Osteoblast (primary cell): Measurements from ENCODE around the gene FOSL1. TPM values are rescaled to one million over a fixed set of nuclear protein-coding genes. Genes with fewer than 3 reads are reported as not detected.

ENCODE experiments used
- DNase-seq: peaks from one replicate; pipeline ENCODE4 v3.0.0; 2011; ENCODE audit warnings: low spot score, mixed read lengths; ENCODE audit not compliant: insufficient read length; ENCODE audit errors: missing footprints
- H2AFZ ChIP-seq: 2 replicates; pipeline ENCODE4 v1.6.0; 2011; ENCODE audit warnings: mild to moderate bottlenecking, low read length
- H3K27ac ChIP-seq: 2 replicates; pipeline ENCODE4 v1.5.1; 2011; ENCODE audit warnings: mild to moderate bottlenecking, low read depth, low read length, moderate library complexity
- H3K27me3 ChIP-seq: 2 replicates; pipeline ENCODE4 v1.6.0; 2012; ENCODE audit warnings: mild to moderate bottlenecking, control low read depth, inconsistent platforms, low read length, moderate library complexity; ENCODE audit not compliant: insufficient read depth
- H3K36me3 ChIP-seq: 2 replicates; pipeline ENCODE4 v1.5.1; 2011; ENCODE audit warnings: mild to moderate bottlenecking, low read length, control low read depth, moderate library complexity; ENCODE audit not compliant: insufficient read depth
- H3K4me1 ChIP-seq: 2 replicates; pipeline ENCODE4 v1.5.1; 2011; ENCODE audit warnings: mild to moderate bottlenecking, low read length, control low read depth, moderate library complexity; ENCODE audit not compliant: insufficient read depth
- H3K4me2 ChIP-seq: 2 replicates; pipeline ENCODE4 v1.6.0; 2011; ENCODE audit warnings: mild to moderate bottlenecking, low read length; ENCODE audit not compliant: insufficient read depth
- H3K4me3 ChIP-seq: fragments of 200-600 bp; sonication (generic); 3 replicates; pipeline ENCODE4 v1.5.1; 2012; ENCODE audit warnings: mild to moderate bottlenecking, low read length, inconsistent platforms; ENCODE audit not compliant: insufficient read depth
- H3K79me2 ChIP-seq: 2 replicates; pipeline ENCODE4 v1.6.0; 2012; ENCODE audit warnings: mild to moderate bottlenecking, low read length, control low read depth, inconsistent platforms; ENCODE audit not compliant: insufficient read depth
- H3K9me3 ChIP-seq: 2 replicates; pipeline ENCODE4 v1.5.1; 2011; ENCODE audit warnings: low read depth, low read length, control low read depth
- H4K20me1 ChIP-seq: 2 replicates; pipeline ENCODE4 v1.6.0; 2012; ENCODE audit warnings: mild to moderate bottlenecking, low read length, control low read depth; ENCODE audit not compliant: insufficient read depth
- total RNA-seq: library from RNA; depleted of rRNA; stranded (reverse); fragments of >200 nt; gene quantifications from 2 replicates; pipeline ENCODE4 v1.2.3, GENCODE V29; 2012
- TF ChIP-seq, protein P1 (sequence below): IDR thresholded peaks from 2 replicates; pipeline ENCODE4 v1.5.1; 2011; ENCODE audit warnings: mild to moderate bottlenecking, low read depth, low read length, moderate library complexity; ENCODE audit errors: extremely low read depth

FOSL1 gene
- total RNA-seq, 1 donor = 13.0 TPM

DNA sequence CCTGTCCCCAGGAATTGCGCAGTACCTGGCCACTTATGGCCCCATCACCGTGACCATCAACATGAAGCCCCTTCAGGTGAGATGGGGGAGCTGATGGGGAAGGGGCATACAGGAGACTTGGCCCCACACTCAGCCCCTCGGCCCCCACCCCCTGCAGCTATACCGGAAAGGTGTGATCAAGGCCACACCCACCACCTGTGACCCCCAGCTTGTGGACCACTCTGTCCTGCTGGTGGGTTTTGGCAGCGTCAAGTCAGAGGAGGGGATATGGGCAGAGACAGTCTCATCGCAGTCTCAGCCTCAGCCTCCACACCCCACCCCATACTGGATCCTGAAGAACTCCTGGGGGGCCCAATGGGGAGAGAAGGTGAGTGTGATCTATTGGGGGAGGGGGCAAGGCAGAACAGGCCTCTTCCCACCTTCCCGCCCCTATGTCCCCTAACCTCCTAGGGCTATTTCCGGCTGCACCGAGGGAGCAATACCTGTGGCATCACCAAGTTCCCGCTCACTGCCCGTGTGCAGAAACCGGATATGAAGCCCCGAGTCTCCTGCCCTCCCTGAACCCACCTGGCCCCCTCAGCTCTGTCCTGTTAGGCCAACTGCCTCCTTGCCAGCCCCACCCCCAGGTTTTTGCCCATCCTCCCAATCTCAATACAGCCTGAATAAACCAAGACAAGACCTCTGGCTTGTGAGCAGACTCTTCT, 17.0 kb downstream of the FOSL1 start:
- DNase-seq = no peak
- H3K9me3 ChIP-seq = no peaks in the 10 kb centered on the region
- no peak overlapping the region for H3K4me3 ChIP-seq
- no peak overlapping the region for H3K27ac ChIP-seq
- TF ChIP-seq, protein P1, sequence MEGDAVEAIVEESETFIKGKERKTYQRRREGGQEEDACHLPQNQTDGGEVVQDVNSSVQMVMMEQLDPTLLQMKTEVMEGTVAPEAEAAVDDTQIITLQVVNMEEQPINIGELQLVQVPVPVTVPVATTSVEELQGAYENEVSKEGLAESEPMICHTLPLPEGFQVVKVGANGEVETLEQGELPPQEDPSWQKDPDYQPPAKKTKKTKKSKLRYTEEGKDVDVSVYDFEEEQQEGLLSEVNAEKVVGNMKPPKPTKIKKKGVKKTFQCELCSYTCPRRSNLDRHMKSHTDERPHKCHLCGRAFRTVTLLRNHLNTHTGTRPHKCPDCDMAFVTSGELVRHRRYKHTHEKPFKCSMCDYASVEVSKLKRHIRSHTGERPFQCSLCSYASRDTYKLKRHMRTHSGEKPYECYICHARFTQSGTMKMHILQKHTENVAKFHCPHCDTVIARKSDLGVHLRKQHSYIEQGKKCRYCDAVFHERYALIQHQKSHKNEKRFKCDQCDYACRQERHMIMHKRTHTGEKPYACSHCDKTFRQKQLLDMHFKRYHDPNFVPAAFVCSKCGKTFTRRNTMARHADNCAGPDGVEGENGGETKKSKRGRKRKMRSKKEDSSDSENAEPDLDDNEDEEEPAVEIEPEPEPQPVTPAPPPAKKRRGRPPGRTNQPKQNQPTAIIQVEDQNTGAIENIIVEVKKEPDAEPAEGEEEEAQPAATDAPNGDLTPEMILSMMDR = no peak
- H2AFZ ChIP-seq = no peak overlapping the region
- H3K79me2 ChIP-seq = peaks cover 41% of the 10 kb centered on the region
- H3K4me2 ChIP-seq = no peak overlapping the region
- peaks cover 47% of the 10 kb centered on the region for H3K36me3 ChIP-seq
- no peaks in the 10 kb centered on the region for H3K27me3 ChIP-seq
- H3K4me1 ChIP-seq = peaks cover 14% of the 10 kb centered on the region
- H4K20me1 ChIP-seq = peaks cover 21% of the 10 kb centered on the region

DNA sequence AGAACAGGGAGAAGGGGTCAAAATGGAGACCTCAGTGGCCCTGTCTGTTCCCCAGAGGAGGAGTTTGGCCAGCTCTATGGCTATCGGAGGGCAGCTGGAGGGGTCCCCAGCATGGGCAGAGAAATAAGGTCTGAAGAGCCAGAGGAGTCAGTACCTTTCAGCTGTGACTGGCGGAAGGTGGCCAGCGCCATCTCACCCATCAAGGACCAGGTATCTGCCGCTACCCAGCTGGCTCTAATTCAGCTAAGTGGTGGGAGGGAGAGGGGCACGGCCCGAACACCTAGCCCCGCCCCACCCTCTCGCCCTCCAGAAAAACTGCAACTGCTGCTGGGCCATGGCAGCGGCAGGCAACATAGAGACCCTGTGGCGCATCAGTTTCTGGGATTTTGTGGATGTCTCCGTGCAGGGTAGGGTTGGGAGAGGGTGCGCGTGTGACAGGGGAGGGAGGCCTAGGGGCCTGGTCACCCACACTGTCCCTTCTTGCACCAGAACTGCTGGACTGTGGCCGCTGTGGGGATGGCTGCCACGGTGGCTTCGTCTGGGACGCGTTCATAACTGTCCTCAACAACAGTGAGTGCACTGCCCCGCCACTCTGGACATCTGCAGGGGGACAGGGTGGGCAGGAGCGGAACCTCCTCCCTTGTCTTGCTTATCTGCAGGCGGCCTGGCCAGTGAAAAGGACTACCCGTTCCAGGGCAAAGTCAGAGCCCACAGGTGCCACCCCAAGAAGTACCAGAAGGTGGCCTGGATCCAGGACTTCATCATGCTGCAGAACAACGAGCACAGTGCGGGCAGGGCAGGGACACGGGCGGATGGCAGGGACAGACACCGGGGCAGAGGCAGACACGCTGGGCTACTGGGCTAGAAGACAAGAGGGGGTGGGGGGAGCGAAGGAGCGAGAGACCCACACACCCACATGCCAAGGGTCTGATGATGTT, 17.8 kb downstream of the FOSL1 start:
- TF ChIP-seq, protein P1 = no peak
- H3K79me2 ChIP-seq = peaks cover 37% of the 10 kb centered on the region
- H3K36me3 ChIP-seq = peaks cover 47% of the 10 kb centered on the region
- H3K27ac ChIP-seq = no peak overlapping the region
- no peaks in the 10 kb centered on the region for H3K27me3 ChIP-seq
- H3K4me2 ChIP-seq = no peak overlapping the region
- H4K20me1 ChIP-seq = peaks cover 21% of the 10 kb centered on the region
- H3K4me1 ChIP-seq = peaks cover 10% of the 10 kb centered on the region
- no peak overlapping the region for H2AFZ ChIP-seq
- no peaks in the 10 kb centered on the region for H3K9me3 ChIP-seq
- no peak overlapping the region for H3K4me3 ChIP-seq
- DNase-seq = peak; percentile 73

DNA sequence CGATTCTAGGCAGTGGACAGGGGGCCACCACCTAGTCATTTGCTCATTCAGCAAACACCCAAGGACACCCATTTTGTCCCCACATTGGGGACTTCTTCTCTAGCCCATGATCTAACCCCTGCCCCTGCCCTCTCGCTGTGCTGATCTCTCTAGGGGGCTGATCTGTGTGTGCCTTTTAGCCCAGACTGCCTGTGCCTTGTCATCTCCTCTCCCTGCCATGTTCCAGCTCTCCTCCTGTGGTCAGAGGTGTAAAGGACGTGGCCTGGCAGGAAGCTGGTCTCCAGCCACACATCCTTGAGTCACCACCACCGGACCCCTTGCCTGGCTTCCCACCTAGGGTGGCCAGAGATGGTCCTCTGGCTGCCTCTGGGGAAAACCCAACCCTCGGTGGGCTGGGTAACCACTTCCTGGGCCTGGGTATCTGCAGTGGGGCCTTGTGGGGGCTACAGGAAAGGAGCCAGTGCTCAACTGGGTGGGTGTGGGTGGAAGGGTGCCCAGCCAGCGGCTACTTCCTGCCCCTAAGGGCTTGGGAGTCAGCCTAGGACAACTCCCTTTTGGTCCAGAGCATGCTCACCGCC, 19.3 kb downstream of the FOSL1 start:
- H3K4me3 ChIP-seq = no peak overlapping the region
- H3K27me3 ChIP-seq = no peaks in the 10 kb centered on the region
- H2AFZ ChIP-seq = no peak overlapping the region
- H3K27ac ChIP-seq = no peak overlapping the region
- peaks cover 3% of the 10 kb centered on the region for H3K4me1 ChIP-seq
- peaks cover 21% of the 10 kb centered on the region for H4K20me1 ChIP-seq
- peak; percentile 80 for DNase-seq
- H3K79me2 ChIP-seq = peaks cover 22% of the 10 kb centered on the region
- no peaks in the 10 kb centered on the region for H3K9me3 ChIP-seq
- no peak overlapping the region for H3K4me2 ChIP-seq
- TF ChIP-seq, protein P1 = no peak
- H3K36me3 ChIP-seq = peaks cover 37% of the 10 kb centered on the region
